AG04450 (cell line): ENCODE data around the gene KIAA0930. TPM values are rescaled to one million over a fixed set of nuclear protein-coding genes. Genes with fewer than 3 reads are reported as not detected.

Source experiments
- CTCF ChIA-PET: fragments of 300-600, 350-600 bp; formaldehyde crosslinking; extraction: SDS; loops from one replicate; lab custom pipeline; 2022; ENCODE audit warnings: antibody characterized with exemption, inconsistent platforms; lab: Charles Lee
- POLR2A ChIA-PET: fragments of 350-600 bp; formaldehyde crosslinking; extraction: SDS; loops from one replicate; lab custom pipeline; 2021; ENCODE audit warnings: antibody characterized with exemption, inconsistent platforms; lab: Yijun Ruan, JAX
- DNase-seq: peaks from one replicate; pipeline ENCODE4 v3.0.0-alpha.2; 2011; ENCODE audit warnings: low read depth, low spot score
- H3K27ac ChIP-seq: one replicate; pipeline ENCODE4 v1.5.1; 2012; ENCODE audit warnings: low read depth, low read length, control low read depth
- H3K27me3 ChIP-seq: one replicate; pipeline ENCODE4 v1.6.0; 2012; ENCODE audit warnings: low read length; ENCODE audit not compliant: control insufficient read depth, insufficient read depth
- H3K4me3 ChIP-seq: 2 replicates; pipeline ENCODE4 v1.5.1; 2011; ENCODE audit warnings: mild to moderate bottlenecking, low read depth, low read length, control low read depth
- H3K9me3 ChIP-seq: 2 replicates; pipeline ENCODE4 v1.5.1; 2012; ENCODE audit warnings: low read length; ENCODE audit not compliant: control insufficient read depth, insufficient read depth
- polyA plus RNA-seq: library from polyadenylated mRNA; depleted of rRNA; stranded (reverse); fragments of >200 nt; gene quantifications from 2 replicates; pipeline ENCODE4 v1.2.3, GENCODE V29; 2011
- TF ChIP-seq, protein P1 (sequence below): IDR thresholded peaks from 2 replicates; pipeline ENCODE4 v1.5.1; 2011; ENCODE audit warnings: low read depth, low read length, control low read depth, inconsistent platforms

The KIAA0930 gene
- polyA plus RNA-seq, 1 experiment = 49.4 TPM

DNA sequence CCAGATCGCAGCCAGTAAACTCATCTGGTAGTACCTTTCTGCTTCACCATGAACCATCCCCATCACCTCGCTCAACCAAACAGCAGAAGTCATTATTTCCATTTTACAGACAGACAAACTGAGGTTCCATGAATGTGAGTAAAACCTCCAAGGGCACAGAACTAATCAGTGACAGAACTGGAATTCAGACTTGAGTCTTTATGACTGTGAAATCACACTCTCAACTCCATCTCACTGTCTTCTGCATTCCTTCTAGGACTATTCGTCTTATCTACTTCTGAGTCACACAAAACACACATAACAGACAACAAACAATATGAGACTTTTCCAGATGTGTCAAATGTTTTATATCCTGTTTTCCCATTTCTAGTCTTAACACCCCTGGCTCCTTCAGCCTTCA lies 86.3 kb downstream of the KIAA0930 start:
- no peak overlapping the region for H3K27ac ChIP-seq
- ChIA-PET CTCF (no interaction called here), POLR2A (no interaction called here)
- no peaks in the 10 kb centered on the region for H3K9me3 ChIP-seq
- H3K4me3 ChIP-seq = no peak overlapping the region
- TF ChIP-seq, protein P1, sequence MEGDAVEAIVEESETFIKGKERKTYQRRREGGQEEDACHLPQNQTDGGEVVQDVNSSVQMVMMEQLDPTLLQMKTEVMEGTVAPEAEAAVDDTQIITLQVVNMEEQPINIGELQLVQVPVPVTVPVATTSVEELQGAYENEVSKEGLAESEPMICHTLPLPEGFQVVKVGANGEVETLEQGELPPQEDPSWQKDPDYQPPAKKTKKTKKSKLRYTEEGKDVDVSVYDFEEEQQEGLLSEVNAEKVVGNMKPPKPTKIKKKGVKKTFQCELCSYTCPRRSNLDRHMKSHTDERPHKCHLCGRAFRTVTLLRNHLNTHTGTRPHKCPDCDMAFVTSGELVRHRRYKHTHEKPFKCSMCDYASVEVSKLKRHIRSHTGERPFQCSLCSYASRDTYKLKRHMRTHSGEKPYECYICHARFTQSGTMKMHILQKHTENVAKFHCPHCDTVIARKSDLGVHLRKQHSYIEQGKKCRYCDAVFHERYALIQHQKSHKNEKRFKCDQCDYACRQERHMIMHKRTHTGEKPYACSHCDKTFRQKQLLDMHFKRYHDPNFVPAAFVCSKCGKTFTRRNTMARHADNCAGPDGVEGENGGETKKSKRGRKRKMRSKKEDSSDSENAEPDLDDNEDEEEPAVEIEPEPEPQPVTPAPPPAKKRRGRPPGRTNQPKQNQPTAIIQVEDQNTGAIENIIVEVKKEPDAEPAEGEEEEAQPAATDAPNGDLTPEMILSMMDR = no peak
- no peak for DNase-seq
- H3K27me3 ChIP-seq = no peaks in the 10 kb centered on the region

DNA sequence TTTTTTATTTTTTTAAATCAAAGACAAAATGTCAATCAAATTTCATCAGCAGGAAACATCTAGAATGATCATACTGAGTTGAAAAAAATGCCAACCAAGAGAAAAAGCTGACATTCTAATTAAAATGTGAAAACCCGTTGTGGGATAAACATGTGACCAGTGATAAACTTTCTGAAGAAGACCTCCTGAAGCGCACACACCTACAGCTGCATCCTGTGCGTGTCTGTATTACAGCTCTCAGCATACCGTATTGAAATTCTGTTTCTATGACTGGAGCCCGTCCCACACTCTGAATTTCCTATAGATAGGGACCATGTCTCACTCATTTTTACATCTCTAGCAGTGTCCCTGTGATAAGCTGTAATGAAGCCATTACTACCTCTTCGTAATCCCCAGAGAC lies 89.2 kb downstream of the KIAA0930 start:
- H3K27ac ChIP-seq = no peak overlapping the region
- ChIA-PET CTCF (no interaction called here), POLR2A (no interaction called here)
- no peak for DNase-seq
- no peak overlapping the region for H3K4me3 ChIP-seq
- no peaks in the 10 kb centered on the region for H3K9me3 ChIP-seq
- TF ChIP-seq, protein P1 = no peak
- no peaks in the 10 kb centered on the region for H3K27me3 ChIP-seq

DNA sequence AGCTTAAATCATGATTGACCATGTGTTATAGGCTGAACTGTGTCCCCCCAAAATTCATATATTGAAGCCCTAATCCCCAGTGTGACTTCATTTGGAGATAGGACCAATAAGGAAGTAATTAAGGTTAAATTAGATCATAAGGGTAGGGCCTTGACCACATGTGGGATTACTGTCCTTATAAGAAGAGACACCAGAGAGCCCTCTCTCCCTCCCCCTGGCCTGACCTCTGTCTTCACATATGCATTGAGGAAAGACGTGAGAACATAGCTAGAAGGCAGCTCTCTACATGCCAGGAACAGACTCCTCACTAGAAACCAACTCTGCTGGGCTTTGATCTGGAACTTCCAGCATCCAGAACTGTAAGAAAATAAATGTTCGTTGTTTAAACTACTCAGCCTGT lies 90.6 kb downstream of the KIAA0930 start:
- ChIA-PET POLR2A (no interaction called here), CTCF (interaction anchor here (0.9 to 1.1 kb wide), 3 partner anchors 47 to 54 kb away, joined by 3 to 4 read pairs (median 4); no protein-coding TSS in a partner anchor)
- H3K27ac ChIP-seq = no peak overlapping the region
- H3K9me3 ChIP-seq = no peaks in the 10 kb centered on the region
- no peak overlapping the region for H3K4me3 ChIP-seq
- no peak for DNase-seq
- TF ChIP-seq, protein P1 = no peak
- H3K27me3 ChIP-seq = no peaks in the 10 kb centered on the region

DNA sequence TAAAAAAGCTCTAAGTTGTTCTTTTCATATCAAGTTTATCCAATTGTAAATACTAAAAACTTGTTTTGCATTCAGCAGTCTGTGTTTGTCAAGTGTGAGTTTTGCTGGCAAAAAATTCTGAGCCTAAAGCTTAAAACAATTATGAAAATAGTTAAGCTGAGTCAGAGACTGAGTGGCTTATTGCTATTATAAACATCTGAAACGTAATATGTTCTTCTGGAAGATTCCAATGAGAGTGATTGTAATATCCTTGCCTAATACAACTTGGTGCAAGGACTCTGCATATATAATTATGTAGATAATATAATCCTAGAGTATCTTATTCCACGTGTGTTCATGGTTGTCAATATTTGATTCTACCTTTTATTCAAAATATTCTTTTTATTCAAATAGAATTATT lies 91.0 kb downstream of the KIAA0930 start:
- Histone ChIP-seq H3K27me3 (no peaks in the 10 kb centered on the region), H3K9me3 (no peaks in the 10 kb centered on the region), H3K4me3 (no peak overlapping the region), H3K27ac (no peak overlapping the region)
- TF ChIP-seq, protein P1 = no peak
- DNase-seq = no peak
- ChIA-PET CTCF (interaction anchor here (0.9 to 1.1 kb wide), 4 partner anchors 9 to 54 kb away, joined by 3 to 4 read pairs (median 4); no protein-coding TSS in a partner anchor), POLR2A (interaction anchor here (0.6 kb wide), 1 partner anchor 1119 kb away, joined by 3 read pairs; no protein-coding TSS in a partner anchor)

DNA sequence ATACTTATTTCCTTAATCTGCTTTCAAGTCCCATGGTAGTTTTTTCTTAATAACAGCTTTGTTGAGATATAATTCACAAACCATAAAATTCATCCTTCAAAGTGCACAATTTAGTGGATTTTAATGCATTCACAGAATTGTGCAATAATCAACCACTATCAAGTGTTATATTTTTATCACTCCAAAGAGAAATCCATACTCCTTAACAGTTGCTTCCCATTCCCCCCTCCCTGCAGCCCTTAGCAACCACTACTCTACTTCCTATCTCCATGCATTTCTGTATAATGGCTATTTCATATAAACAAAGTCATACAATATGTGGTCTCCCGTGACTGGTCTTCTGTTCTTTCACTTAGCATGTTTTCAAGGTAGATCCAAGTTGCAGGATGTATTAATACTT lies 95.8 kb downstream of the KIAA0930 start:
- CTCF ChIA-PET = no interaction called here
- Histone ChIP-seq H3K4me3 (no peak overlapping the region), H3K27me3 (no peaks in the 10 kb centered on the region), H3K27ac (no peak overlapping the region), H3K9me3 (no peaks in the 10 kb centered on the region)
- TF ChIP-seq, protein P1 = no peak
- POLR2A ChIA-PET = no interaction called here
- DNase-seq = no peak
